Fibroblast of lung (primary cell): ENCODE data around the gene STIM1. TPM values are rescaled to one million over a fixed set of nuclear protein-coding genes. Genes with fewer than 3 reads are reported as not detected.

Experiments
- DNase-seq, 2 donors: peaks; one replicate each; pipeline versions ENCODE4 v3.0.0 to v3.0.0-alpha.2; 2010; ENCODE audit warnings: low read depth in 2 of 2
- H2AFZ ChIP-seq: 2 replicates; pipeline ENCODE4 v1.5.1; 2012; ENCODE audit warnings: low read length, control low read depth, inconsistent platforms
- H3K27ac ChIP-seq: 2 replicates; pipeline ENCODE4 v1.5.1; 2011; ENCODE audit warnings: low read length, control low read depth; ENCODE audit not compliant: insufficient read depth
- H3K27me3 ChIP-seq: 2 replicates; pipeline ENCODE4 v1.5.1; 2011; ENCODE audit warnings: mild to moderate bottlenecking, low read length; ENCODE audit not compliant: control insufficient read depth, insufficient read depth
- H3K36me3 ChIP-seq: 2 replicates; pipeline ENCODE4 v1.5.1; 2011; ENCODE audit warnings: low read length; ENCODE audit not compliant: control insufficient read depth, insufficient read depth
- H3K4me1 ChIP-seq: 2 replicates; pipeline ENCODE4 v1.5.1; 2011; ENCODE audit warnings: low read length; ENCODE audit not compliant: control insufficient read depth, insufficient read depth; ENCODE audit errors: extremely low read depth
- H3K4me2 ChIP-seq: 2 replicates; pipeline ENCODE4 v1.5.1; 2011; ENCODE audit warnings: low read length, control low read depth; ENCODE audit not compliant: insufficient read depth; ENCODE audit errors: extremely low read depth
- H3K4me3 ChIP-seq, 4 experiments: fragments of 200-600 bp in 1 of 4; sonication (generic) in 1 of 4; replicated peaks in 1 of 4; 2 replicates each; pipeline ENCODE4 v1.5.1; 2011 to 2016; ENCODE audit warnings: low read length in 4 of 4, low read depth in 3 of 4, mild to moderate bottlenecking in 3 of 4, control low read depth in 2 of 4, inconsistent platforms in 1 of 4, mixed read lengths in 1 of 4; ENCODE audit not compliant: insufficient read depth in 1 of 4; ENCODE audit errors: control extremely low read depth in 1 of 4
- H3K79me2 ChIP-seq: 2 replicates; pipeline ENCODE4 v1.5.1; 2012; ENCODE audit warnings: mild to moderate bottlenecking, low read length, inconsistent platforms; ENCODE audit not compliant: control insufficient read depth, insufficient read depth
- H3K9ac ChIP-seq: 2 replicates; pipeline ENCODE4 v1.5.1; 2011; ENCODE audit warnings: mild to moderate bottlenecking, low read length, control low read depth; ENCODE audit not compliant: insufficient read depth
- H3K9me3 ChIP-seq: 2 replicates; pipeline ENCODE4 v1.5.1; 2012; ENCODE audit warnings: low read depth, low read length; ENCODE audit not compliant: control insufficient read depth, insufficient read depth
- H4K20me1 ChIP-seq: 2 replicates; pipeline ENCODE4 v1.5.1; 2011; ENCODE audit warnings: low read length; ENCODE audit not compliant: control insufficient read depth, insufficient read depth; ENCODE audit errors: extremely low read depth
- EZH2 ChIP-seq: IDR thresholded peaks from 2 replicates; pipeline ENCODE4 v1.5.1; 2012; ENCODE audit warnings: low read length, control low read depth, mild to moderate bottlenecking; ENCODE audit errors: missing control alignments
- polyA plus RNA-seq, 2 donors: library from polyadenylated mRNA; depleted of rRNA in 1 of 2; stranded (reverse) in 1 of 2; unstranded in 1 of 2; fragments of >200 nt; gene quantifications; 2 replicates each; pipeline ENCODE4 v1.2.1, GENCODE V29; 2011 to 2012; ENCODE audit warnings: missing spikeins in 1 of 2
- total RNA-seq: library from RNA; depleted of rRNA; stranded (reverse); fragments of >200 nt; gene quantifications from 2 replicates; pipeline ENCODE4 v1.2.1, GENCODE V29; 2014
- TF ChIP-seq, protein P1 (sequence below), 2 donors: IDR thresholded peaks in 1 of 2; conservative IDR thresholded peaks in 1 of 2; 1 replicate in 1 of 2; 2 replicates in 1 of 2; pipeline ENCODE4 v1.5.1; 2011 to 2012; ENCODE audit warnings: low read length in 2 of 2, control low read depth in 1 of 2, inconsistent platforms in 1 of 2, low read depth in 1 of 2, mild to moderate bottlenecking in 1 of 2

Gene STIM1
- total and polyA plus RNA-seq, 2 donors (not counting 1 experiment from before 2014, with no cell fraction given) = 38.1 to 44.6 TPM

DNA sequence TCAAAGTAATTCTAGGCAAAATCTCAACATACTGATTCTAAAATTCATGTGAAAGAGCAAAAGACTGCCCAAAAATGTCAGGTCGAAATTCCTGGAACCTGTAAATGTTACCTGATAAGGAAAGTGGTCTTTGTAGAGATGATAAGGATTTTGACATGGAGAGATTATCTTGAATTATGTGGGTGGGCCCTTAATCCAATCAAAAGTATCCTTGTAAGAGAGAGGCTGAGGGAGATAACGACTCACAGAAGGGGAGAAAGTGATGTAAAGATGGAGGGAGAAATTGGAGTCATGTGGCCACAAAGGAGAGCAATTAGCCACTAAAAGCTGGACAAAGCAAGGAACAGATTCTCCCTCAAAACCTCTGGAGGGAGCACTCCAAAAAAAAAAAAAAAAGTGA lies 259.7 kb downstream of the STIM1 start:
- Histone ChIP-seq H3K27ac (no peak overlapping the region), H3K79me2 (no peaks in the 10 kb centered on the region), H3K4me1 (peaks cover 2% of the 10 kb centered on the region), H3K9me3 (no peaks in the 10 kb centered on the region), H3K4me2 (no peak overlapping the region), H3K9ac (no peak overlapping the region), H3K27me3 (no peaks in the 10 kb centered on the region), H3K4me3 (no peak overlapping the region), H3K36me3 (no peaks in the 10 kb centered on the region), H2AFZ (no peak overlapping the region), H4K20me1 (no peaks in the 10 kb centered on the region)
- TF ChIP-seq EZH2 = no peak
- TF ChIP-seq, protein P1, sequence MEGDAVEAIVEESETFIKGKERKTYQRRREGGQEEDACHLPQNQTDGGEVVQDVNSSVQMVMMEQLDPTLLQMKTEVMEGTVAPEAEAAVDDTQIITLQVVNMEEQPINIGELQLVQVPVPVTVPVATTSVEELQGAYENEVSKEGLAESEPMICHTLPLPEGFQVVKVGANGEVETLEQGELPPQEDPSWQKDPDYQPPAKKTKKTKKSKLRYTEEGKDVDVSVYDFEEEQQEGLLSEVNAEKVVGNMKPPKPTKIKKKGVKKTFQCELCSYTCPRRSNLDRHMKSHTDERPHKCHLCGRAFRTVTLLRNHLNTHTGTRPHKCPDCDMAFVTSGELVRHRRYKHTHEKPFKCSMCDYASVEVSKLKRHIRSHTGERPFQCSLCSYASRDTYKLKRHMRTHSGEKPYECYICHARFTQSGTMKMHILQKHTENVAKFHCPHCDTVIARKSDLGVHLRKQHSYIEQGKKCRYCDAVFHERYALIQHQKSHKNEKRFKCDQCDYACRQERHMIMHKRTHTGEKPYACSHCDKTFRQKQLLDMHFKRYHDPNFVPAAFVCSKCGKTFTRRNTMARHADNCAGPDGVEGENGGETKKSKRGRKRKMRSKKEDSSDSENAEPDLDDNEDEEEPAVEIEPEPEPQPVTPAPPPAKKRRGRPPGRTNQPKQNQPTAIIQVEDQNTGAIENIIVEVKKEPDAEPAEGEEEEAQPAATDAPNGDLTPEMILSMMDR (conservative IDR thresholded peaks at IDR 0.05 in 1 of 2, IDR thresholded peaks at IDR 0.05 in 1 of 2; ENCODE audit: low read depth in 1 of 2, low read length in 2 of 2) = no peak
- no peak for DNase-seq

DNA sequence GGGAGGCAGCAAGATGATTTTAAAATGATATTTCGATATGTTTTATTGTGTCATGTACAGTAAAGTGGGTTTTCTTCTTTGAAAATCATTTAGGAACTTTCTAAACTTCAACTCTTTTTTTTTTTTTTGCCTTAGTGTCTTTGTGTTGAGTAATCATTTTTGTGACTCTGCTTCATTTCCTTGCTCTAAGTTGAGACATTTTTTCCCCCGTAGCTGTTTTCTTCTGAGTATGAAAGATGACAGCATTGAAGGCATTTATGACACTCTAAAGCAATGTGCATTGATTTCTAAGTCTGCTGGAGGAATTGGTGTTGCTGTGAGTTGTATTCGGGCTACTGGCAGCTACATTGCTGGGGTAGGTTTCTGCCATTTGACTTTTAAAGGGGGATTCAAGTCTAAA lies 262.6 kb downstream of the STIM1 start:
- peak; percentile 41 to 66 for DNase-seq
- no peaks in the 10 kb centered on the region for H3K9me3 ChIP-seq
- peak overlapping the region; percentile 38 for H3K27ac ChIP-seq
- H4K20me1 ChIP-seq = no peaks in the 10 kb centered on the region
- peaks cover 2% of the 10 kb centered on the region for H3K4me1 ChIP-seq
- H3K9ac ChIP-seq = no peak overlapping the region
- peak overlapping the region; percentile 35 for H2AFZ ChIP-seq
- H3K79me2 ChIP-seq = no peaks in the 10 kb centered on the region
- TF ChIP-seq, protein P1 (conservative IDR thresholded peaks at IDR 0.05 in 1 of 2, IDR thresholded peaks at IDR 0.05 in 1 of 2; ENCODE audit: low read depth in 1 of 2, low read length in 2 of 2) = no peak
- H3K4me2 ChIP-seq = no peak overlapping the region
- H3K27me3 ChIP-seq = no peaks in the 10 kb centered on the region
- H3K4me3 ChIP-seq = no peak overlapping the region
- peaks cover 4% of the 10 kb centered on the region for H3K36me3 ChIP-seq

DNA sequence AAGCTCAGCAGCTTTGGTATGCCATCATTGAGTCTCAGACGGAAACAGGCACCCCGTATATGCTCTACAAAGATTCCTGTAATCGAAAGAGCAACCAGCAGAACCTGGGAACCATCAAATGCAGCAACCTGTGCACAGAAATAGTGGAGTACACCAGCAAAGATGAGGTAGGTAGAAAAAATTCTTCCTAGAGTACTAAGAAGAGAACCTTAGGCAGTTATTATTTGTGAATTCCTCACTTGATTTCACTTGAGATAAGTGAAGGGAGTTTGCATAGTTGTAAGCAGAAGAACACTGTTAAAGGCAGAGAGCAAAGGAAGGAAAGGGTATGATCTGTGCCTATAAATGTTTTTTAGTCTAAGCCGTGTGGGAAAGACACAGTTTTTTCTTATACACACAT lies 267.8 kb downstream of the STIM1 start:
- H2AFZ ChIP-seq = no peak overlapping the region
- DNase-seq = no peak
- H3K27me3 ChIP-seq = no peaks in the 10 kb centered on the region
- no peak overlapping the region for H3K4me3 ChIP-seq
- H3K27ac ChIP-seq = no peak overlapping the region
- no peaks in the 10 kb centered on the region for H4K20me1 ChIP-seq
- no peak overlapping the region for H3K4me2 ChIP-seq
- no peak overlapping the region for H3K9ac ChIP-seq
- no peaks in the 10 kb centered on the region for H3K9me3 ChIP-seq
- no peaks in the 10 kb centered on the region for H3K4me1 ChIP-seq
- H3K36me3 ChIP-seq = peaks cover 8% of the 10 kb centered on the region
- TF ChIP-seq, protein P1 (conservative IDR thresholded peaks at IDR 0.05 in 1 of 2, IDR thresholded peaks at IDR 0.05 in 1 of 2; ENCODE audit: low read depth in 1 of 2, low read length in 2 of 2) = no peak
- TF ChIP-seq EZH2 = no peak
- no peaks in the 10 kb centered on the region for H3K79me2 ChIP-seq
